GM08714 (cell line): ENCODE measurements around the gene COLGALT1.

Source experiments
- H3K4me3 ChIP-seq: fragments of 200-500 bp; sonication (Bioruptor generic); 2 replicates; pipeline ENCODE4 v1.5.1; 2014; ENCODE audit warnings: mild to moderate bottlenecking, low read length, inconsistent platforms
- ZNF274 ChIP-seq: IDR thresholded peaks from 2 replicates; pipeline ENCODE4 v1.6.1; 2012; ENCODE audit warnings: mild to moderate bottlenecking, low read depth, low read length

COLGALT1 gene

GRCh38 chr19:17607936-17608335 lies 52.5 kb downstream of the COLGALT1 start:
- TF ChIP-seq ZNF274, result no peak
- H3K4me3 ChIP-seq, result no peak overlapping the region

DNA sequence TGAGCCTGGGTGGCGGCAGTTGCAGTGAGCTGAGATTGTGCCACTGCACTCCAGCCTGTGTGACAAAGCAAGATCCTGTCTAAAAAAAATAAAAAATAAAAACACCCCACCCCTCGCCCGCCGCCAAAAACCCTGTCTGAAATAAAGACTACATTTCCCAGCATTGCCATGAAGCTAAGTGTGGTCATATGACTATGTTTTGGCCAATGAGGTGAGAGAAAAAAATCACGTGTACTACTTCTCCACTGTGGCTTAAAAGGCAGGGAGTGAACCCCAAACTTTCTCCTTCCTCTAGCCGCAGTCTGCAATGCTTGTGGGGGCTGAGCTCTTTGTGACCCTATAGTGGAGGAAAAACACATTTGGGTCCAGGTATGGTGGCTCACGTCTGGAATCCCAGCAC lies 54.9 kb downstream of the COLGALT1 start:
- no peak overlapping the region for H3K4me3 ChIP-seq
- no peak for TF ChIP-seq ZNF274

- H3K4me3 ChIP-seq, result no peak overlapping the region
- no peak for TF ChIP-seq ZNF274
Observed at GRCh38 chr19:17611462-17612244, 56.2 kb downstream of the COLGALT1 start.

GRCh38 chr19:17614476-17614875 lies 59.0 kb downstream of the COLGALT1 start:
- no peak for TF ChIP-seq ZNF274

DNA sequence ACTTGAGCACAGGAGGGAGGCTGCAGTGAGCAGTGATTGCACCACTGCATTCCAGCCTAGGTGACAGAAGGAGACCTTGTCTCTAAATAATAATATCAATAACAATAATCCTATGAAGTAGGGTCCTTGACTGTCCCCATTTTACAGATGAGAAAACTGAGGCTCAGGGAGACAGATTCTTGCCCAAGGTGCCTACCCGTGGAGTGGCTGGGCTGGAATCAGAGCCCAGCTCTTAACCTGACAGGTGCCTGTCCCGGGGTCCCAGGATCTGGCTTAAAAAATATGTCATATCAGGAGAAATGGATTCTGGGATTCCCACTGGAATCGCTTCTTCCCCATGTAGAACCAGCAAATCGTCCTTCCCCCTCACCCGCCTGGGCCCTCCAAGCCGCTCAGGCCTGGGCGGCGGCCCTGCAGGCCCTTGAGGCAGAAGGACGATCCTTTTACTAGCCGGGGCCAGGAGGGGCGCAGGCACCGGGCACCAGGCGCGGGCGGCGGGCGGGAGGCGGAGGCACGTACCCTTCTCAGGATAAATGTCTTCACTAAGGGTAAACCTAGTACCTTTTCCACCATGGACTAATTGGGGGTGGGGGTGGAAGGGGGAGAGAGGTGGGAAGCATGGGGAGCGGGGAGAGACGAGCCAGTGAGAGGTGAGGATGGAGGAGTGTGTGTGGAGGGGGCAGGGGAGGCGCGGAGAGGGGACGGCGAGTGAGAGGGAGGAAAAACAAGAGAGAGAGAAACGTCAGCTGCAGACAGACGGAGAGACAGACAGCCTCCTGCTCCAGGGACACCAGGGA lies 60.6 kb downstream of the COLGALT1 start:
- H3K4me3 ChIP-seq, result no peak overlapping the region
- TF ChIP-seq ZNF274, result no peak

More at GRCh38 chr19:17614476-17614875, 59.0 kb downstream of the COLGALT1 start:
- H3K4me3 ChIP-seq, result no peak overlapping the region

DNA sequence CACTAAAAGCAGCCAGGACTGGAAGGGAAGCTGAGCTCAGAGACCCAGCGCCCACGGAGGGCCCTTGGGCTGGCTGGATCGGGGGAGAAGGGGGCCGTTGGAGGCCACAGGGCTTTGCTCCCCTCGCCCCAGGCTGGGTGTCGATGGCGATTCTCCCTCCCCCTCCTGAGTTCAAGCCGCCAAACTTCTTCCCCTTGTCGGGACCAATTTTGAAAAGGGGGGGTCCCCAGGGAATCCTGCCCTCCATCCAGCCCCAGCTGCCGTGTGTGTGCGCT lies 61.2 kb downstream of the COLGALT1 start:
- H3K4me3 ChIP-seq, result no peak overlapping the region

DNA sequence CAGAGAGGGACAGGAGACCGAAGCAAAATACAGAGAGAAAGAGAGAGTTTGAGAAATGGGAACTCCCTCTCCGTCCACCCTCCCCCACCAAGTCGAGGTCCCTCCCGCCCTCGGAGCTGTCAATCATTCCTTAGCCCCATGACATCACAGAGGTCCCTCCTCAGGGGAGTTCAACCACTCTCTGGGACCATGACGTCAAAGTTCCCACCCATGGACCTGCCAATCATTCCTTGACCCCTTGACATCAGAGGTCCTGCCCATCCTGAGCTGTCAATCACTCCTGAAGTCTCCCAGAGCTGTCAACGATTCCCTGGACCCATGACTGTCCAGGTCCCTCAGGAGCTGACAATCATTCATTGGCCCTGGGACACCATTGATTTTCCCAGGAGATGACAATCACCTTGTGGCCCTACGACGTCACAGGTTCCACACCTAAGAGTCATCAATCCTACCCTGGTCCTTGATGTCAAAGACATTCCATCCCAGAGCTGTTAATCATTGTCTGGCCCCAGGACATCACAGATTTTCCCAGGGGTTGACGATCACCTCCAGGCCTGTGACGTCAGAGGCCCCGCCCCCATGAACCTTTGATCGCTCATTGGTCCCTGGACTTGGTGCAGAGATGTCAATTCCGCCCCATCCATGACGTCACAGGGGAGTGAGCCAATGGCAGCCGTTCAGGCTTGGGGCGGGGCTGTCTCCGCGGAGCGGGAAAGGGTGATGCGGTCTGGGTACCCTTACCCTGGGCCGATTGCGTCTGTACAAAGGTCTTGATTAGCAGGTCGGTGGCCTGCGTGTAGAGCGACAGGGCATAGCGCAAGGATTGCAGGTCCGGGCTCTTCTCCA lies 61.7 kb downstream of the COLGALT1 start:
- H3K4me3 ChIP-seq, result no peak overlapping the region
- TF ChIP-seq ZNF274, result no peak

More for the DNA sequence above, 61.2 kb downstream of the COLGALT1 start:
- no peak for TF ChIP-seq ZNF274

DNA sequence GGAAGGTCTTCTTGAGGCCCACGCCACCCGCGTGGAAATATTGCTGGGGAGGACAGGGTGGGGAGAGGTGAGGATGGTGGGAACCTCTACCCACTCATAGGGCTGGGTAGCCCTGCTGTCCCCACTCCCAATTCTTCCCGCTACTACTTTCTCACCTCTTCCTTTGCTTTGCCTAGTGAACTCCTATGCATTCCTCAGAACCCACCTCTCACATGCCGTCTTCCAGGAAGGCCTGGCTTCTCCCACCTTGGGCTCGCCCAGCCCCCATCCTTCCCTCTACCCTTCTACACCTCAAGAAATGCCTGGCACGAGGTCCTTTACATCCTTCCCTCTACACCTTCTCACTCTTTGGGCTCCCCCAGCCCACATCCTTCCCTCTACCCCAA lies 62.4 kb downstream of the COLGALT1 start:
- H3K4me3 ChIP-seq, result no peak overlapping the region
- TF ChIP-seq ZNF274, result no peak

- H3K4me3 ChIP-seq, result no peak overlapping the region
- TF ChIP-seq ZNF274, result no peak
Observed at GRCh38 chr19:17618281-17618903, 62.9 kb downstream of the COLGALT1 start.

- no peak for TF ChIP-seq ZNF274
- no peak overlapping the region for H3K4me3 ChIP-seq
Observed at GRCh38 chr19:17618936-17619335, 63.5 kb downstream of the COLGALT1 start.

- no peak overlapping the region for H3K4me3 ChIP-seq
- no peak for TF ChIP-seq ZNF274
Observed at GRCh38 chr19:17620696-17621095, 65.2 kb downstream of the COLGALT1 start.

- no peak for TF ChIP-seq ZNF274
- H3K4me3 ChIP-seq, result no peak overlapping the region
Observed at GRCh38 chr19:17623224-17623935, 67.9 kb downstream of the COLGALT1 start.

DNA sequence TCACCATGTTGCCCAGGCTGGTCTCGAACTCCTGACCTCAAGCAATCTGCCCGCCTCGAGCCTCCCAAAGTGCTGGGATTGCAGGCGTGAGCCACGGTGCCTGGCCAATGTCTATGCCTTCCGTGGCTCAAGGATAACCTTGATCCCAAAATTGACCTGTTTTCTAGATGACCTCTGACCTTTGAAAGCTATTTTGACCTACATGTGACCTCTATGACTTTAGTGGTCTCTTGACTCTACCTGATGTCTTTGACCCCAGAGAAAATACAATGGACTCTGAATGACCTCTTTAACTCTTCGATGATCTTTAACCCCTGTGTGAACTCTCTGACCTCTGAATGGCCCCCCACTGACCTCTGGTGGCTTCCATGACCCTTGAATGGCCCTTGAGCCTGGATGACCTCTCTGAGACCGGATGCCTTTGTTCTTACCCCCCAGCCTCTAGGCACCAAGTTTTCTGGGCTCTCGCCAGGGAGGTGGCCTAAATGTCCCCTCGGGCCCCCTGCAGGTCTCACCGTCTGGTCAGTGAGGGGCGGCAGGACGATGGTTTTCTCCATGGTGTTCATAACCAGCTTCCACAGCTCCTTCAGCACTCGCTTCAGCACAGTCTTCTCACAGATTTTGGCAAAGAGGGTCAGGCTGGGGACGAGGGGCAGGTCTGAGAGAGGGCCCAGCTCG lies 69.0 kb downstream of the COLGALT1 start:
- TF ChIP-seq ZNF274, result no peak
- no peak overlapping the region for H3K4me3 ChIP-seq
